ENCODE measurements around the gene ZNF653.
A peak's percentile ranks its signal among the peaks of the same experiment; 100 is the strongest.

ZNF653 gene

GRCh38 chr19:11513946-11514345, 8.3 kb upstream of the ZNF653 start:
- no peak for DNase-seq (ENCODE audit: low spot score)

GRCh38 chr19:11510444-11510843, 4.8 kb upstream of the ZNF653 start:
- no peak for DNase-seq (ENCODE audit: low spot score)

GRCh38 chr19:11507370-11508078, 1.9 kb upstream of the ZNF653 start:
- DNase-seq (ENCODE audit: low spot score) = no peak

GRCh38 chr19:11506967-11507366, 1.3 kb upstream of the ZNF653 start:
- DNase-seq (ENCODE audit: low spot score) = no peak

GRCh38 chr19:11506101-11506555, 489 bp upstream of the ZNF653 start:
- DNase-seq (ENCODE audit: low spot score) = no peak

GRCh38 chr19:11505032-11505503, 571 bp downstream of the ZNF653 start:
- peak; percentile 94 for DNase-seq (ENCODE audit: low spot score)

GRCh38 chr19:11504502-11505031, 1.1 kb downstream of the ZNF653 start:
- DNase-seq (ENCODE audit: low spot score) = no peak

GRCh38 chr19:11499890-11500420, 5.7 kb downstream of the ZNF653 start:
- no peak for DNase-seq (ENCODE audit: low spot score)

GRCh38 chr19:11499220-11499726, 6.4 kb downstream of the ZNF653 start:
- DNase-seq (ENCODE audit: low spot score) = no peak

GRCh38 chr19:11496391-11497163, 9.1 kb downstream of the ZNF653 start:
- no peak for DNase-seq (ENCODE audit: low spot score)

GRCh38 chr19:11495885-11496284, 9.8 kb downstream of the ZNF653 start:
- no peak for DNase-seq (ENCODE audit: low spot score)

GRCh38 chr19:11495481-11495880, 10.2 kb downstream of the ZNF653 start:
- no peak for DNase-seq (ENCODE audit: low spot score)

GRCh38 chr19:11494634-11495285, 10.9 kb downstream of the ZNF653 start:
- no peak for DNase-seq (ENCODE audit: low spot score)

- no peak for DNase-seq (ENCODE audit: low spot score)
These were observed 16.3 kb downstream of the ZNF653 start for GRCh38 chr19:11489378-11489777.

GRCh38 chr19:11486661-11487503, 18.8 kb downstream of the ZNF653 start:
- DNase-seq (ENCODE audit: low spot score) = no peak

- DNase-seq (ENCODE audit: low spot score) = no peak
These were observed 20.3 kb downstream of the ZNF653 start for GRCh38 chr19:11485245-11485837.

GRCh38 chr19:11483366-11484111, 22.1 kb downstream of the ZNF653 start:
- DNase-seq (ENCODE audit: low spot score) = no peak

- DNase-seq (ENCODE audit: low spot score) = peak; percentile 84
These were observed 23.1 kb downstream of the ZNF653 start for GRCh38 chr19:11482384-11483050.
